ENCODE results near the gene PDGFA.

The PDGFA gene

DNA sequence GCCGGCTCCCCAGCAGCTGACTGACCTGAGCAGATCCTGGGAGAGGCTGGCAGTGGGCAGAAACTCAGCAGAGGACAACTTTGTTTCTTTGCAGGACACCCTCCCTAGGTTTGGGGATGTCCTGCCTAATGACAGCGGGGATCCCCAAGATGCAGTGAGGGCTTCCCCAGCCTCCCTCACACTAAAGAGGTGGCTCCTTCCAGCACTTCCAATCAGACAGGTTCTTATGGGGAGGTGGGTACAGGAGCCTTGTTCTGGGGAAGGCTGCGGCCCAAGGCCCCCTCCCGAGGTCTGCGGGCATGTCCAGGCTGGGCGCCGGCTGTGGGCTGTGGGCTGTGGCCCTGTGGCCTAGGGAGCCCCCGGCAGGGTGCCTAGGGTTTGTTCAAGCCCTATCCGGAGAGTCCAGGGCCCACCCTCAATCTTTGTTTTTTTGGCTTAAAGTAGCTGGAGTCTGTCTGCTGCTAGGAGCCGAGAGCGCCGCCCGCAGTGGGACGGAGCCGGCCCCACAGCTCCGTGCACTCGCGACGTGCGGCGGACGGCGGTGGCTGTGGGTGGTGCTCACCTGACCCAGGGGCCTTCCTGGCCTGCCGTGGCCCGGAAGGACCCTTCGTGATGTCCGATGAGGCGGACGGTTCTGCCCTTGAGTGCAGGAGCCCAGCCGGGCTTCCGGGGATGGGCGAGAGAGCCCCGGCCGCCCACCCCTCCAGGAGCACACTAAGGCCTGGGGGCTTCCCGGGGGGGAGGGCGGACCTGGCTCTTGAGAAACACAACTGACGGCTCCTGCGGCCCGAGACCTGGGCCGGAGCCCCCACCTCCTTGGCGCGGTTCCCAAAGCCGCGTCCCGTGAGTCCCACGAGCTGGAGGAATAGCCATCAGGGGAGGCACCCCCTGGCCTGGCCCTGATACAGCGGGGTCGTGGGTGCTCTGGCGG is 57.2 kb downstream of the PDGFA start:
- no peak for DNase-seq (ENCODE audit: low read depth in 1 of 2, low spot score in 1 of 2)

DNA sequence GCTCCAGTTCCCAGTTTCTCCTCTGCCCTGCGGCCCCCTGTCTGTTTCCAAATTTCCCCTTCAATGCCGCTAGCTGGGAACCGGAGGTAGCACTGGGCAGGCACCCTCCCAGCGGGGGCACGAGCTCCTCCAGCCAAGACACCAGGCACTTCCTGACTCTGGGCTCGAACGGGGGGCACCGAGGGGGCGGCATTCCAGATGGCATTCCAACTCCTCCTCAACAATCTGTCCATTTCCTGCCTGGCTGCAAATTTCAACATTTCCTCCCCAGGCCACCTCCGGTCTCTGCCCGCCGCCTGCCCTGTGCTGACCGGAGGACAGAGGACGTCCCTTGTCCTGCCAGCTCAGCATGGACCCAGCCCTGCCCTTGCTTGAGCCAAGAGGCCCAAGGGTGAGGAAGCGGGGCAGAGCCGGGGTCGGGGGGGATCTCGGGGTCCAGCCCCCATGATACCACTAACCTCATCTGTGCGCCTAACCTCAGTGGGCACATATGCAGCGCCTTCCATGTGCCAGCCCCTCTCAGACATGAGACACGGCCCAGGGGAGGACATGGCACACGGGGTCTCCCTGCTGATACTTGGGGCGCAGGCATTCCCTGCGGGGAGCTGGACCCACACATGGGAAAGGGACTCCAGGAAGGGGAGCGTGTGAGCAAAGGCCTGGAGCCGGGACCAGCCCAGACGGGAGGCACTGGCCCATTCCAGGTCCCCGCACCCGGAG is 58.0 kb downstream of the PDGFA start:
- no peak for DNase-seq (ENCODE audit: low read depth in 1 of 2, low spot score in 1 of 2)

DNA sequence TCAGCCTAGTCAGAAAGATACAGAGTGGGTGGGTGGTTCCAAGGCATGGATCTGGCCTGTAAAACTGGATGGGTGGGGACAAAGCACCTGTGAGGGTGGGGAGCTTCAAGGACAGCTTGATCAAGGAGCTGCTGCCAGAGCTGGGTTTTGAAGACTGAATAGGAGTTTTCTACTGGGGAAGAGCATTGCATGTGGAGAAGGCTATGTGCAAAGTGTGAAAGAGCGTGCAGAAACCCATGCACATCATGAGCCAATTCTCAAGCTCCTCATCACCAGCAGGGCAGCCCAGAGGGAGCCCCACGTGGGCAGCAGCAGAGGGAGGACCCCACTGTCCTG is 58.6 kb downstream of the PDGFA start:
- DNase-seq (ENCODE audit: low read depth in 1 of 2, low spot score in 1 of 2), result no peak

DNA sequence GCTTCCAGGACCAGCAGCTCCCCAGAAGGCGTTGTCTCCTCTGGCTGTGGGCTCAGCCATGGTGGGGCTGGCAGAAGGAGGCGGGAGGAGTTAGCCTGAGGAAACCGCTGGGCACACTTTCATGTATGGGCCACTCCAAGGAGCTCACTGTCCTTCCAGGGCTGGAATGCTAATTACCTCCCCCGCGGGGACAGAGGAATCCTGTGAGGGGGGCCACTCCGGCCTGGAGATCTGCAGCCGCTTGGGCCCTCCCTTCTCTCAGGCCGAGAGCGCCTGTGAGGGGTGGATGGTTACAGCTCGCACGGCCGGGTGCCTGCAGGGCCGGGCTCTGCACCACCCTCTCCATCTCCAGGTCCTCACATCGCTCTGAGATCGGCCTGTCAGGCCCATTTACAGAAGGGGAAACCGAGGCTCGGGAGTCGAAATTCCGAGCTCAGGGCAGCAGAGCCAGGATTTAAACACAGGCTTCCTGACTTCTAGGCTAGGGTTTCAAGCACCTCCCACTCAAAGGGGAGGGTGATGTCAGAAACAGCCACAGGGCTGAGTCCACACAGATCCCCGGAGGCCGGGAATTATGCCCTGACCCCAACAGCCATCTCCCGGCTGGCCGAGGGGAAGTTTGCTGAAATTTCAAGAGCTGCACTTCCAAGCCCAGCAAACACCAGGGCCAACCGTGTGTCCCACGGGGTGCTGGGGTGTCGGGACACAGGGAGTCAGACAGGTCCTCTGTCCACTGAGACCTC is 59.1 kb downstream of the PDGFA start:
- DNase-seq (ENCODE audit: low read depth in 1 of 2, low spot score in 1 of 2), result no peak

DNA sequence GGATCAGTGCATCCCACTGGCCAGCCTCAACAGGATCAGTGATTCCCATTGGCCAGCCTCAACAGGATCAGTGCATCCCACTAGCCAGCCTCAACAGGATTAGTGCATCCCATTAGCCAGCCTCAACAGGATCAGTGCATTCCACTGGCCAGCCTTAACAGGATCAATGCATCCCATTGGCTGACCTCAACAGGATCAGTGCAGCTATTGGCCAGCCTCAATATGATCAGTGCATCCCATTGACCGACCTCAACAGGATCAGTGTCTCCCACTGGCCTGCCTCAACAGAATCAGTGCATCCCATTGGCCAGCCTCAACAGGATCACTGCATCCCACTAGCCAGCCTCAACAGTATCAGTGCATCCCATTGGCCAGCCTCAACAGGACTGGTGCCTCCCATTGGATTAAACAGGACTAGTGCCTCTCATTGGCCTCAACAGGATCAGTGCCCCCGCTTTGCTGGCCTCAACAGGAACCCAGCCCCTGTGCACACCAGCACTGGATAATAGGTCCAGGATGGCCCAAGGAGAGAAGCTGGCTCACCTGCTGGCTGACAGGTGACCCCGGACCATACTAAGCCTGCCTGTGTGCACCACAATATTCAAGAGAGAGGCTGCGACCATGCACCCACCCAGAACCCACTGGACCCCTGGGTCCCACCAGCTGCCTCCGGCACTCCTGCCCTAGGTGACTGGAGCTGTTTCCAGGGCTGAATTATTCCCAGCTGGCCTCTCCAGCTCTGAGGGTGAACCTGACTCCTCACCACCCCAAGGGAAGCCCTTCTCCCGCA is 59.9 kb downstream of the PDGFA start:
- no peak for DNase-seq (ENCODE audit: low read depth in 1 of 2, low spot score in 1 of 2)

DNA sequence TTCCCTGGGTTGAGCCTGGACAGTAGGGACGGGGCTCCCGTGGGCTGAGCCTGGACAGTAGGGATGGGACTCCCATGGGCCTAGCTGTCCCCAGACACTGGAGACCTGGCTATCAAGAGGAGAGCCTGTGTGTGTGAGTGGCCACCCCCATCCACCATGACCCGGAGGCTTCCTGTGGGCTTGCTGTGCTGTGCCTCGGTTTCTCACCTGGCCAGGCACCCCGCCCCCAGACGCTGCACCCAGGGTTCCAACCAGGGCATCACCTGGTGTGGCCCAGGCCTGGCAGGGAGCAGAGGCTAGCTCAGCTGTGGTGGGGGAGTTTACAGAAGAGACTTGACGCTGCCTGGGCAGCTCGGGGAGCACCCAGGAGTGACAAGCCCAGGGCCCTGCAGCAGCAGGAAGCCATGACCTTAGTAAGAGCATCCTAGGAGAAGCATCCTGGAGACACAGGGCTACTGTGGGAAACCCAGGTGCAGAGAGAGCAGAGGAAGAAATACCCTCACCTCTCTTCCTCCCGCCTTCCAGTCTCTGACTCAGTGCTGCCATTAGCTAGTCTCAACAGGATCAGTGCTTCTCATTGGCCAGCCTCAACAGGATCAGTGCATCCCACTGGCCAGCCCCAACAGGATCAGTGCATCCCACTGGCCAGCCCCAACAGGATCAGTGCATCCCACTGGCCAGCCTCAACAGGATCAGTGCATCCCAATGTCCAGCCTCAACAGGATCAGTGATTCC is 61.0 kb downstream of the PDGFA start:
- DNase-seq (ENCODE audit: low read depth in 1 of 2, low spot score in 1 of 2), result no peak

DNA sequence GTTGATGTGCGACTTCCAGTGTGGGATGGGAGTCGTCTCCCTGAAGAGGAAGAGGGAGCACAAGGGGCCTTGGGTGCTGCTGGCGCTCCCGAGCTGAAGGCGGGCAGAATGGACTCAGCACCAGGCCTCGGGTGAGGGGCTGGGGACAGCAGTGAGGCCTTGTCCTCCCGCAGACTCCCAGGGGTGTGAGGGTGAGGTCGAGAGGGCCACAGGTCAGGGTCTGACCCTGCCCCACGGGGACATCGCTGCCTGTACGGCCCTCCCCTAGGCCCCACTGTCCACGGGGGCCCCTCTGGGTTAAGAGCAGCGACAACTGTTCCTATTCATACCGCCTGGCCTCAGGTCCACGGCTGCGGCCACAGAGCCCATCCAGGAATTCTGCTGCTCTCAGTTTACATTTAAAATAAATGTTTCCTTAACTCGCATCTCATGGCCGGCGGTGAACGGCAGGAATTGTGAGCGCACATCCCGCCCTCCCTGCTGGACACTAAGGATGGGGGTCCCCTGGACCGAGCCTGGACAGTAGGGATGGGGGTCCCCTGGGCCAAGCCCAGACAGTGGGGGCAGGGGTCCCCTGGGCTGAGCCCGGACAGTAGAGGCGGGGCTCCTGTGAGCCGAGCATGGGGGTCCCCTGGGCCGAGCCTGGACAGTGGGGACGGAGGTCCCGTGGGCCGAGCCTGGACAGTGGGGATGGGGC is 61.7 kb downstream of the PDGFA start:
- DNase-seq (ENCODE audit: low read depth in 1 of 2, low spot score in 1 of 2), result no peak

DNA sequence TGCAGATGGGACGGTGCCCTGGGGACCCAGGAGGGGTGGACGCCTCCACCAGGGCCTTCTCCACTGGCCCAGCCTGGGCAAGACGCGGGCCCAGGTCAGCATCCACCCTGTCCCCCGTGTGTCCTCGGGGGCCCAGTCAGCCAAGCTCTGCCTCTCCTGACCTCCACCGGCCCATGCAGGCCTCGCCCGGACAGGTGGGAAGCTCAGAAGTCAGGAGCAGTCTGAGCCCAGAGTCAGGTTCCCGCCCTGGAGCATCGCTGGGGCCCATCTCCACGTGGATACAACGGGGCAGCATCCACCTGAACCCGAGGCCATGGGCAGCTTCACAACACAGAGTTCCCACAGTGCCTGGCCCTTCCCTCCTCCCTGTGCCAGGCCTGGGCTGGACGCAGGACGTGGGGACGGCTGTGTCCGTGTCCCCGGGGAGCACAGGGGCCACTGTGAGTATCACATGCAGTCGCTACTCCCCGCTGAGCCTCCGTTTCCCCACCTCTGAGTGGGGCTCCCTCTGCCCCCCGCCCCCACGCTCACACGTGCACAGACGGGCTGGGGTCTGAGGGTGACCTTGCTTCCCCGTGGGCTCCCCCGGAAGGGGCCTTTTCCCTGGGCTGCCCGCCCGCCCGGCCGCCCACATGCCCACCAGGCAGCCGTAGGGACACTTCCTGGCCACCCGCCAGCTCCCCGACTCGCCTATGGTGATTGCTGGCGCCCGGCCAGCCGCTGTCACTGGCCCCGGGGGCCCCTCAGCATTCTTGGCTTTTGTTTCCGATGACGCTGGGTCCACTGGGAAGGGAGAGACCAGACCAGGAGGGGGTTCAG is 64.3 kb downstream of the PDGFA start:
- DNase-seq (ENCODE audit: low read depth in 1 of 2, low spot score in 1 of 2), result no peak

DNA sequence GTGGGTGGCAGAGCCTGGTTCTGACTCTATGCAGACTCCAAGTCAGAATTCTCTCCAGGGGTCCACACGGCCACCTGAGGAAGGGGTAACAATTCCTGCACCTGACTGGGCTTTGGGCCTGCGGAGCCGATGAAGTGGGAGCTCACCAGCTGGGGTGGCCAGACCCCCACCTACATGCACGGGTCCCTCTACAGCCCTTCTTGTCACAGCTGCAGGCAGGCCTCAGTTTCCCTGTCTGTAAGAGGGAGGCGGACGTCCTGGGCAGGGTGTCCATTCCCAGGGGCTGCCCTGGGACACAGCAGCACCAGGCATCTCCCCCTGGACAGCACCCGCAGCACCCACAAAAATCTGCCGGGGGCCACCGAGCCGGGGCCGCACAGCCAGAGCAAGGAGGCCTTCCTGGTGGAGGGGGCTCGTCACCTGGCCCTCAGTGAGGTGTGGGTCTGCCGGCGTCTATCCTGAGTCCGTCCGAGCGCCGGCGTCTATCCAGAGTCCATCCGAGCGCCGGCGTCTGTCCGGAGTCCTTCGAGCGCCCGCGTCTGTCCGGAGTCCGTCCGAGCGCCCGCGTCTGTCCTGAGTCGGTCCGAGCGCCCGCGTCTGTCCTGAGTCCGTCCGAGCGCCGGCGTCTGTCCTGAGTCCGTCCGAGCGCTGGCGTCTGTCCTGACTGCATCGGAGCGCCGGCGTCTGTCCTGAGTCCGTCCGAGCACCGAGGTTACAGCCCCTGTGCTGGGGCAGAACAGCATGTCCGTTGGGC is 65.1 kb downstream of the PDGFA start:
- no peak for DNase-seq (ENCODE audit: low read depth in 1 of 2, low spot score in 1 of 2)

DNA sequence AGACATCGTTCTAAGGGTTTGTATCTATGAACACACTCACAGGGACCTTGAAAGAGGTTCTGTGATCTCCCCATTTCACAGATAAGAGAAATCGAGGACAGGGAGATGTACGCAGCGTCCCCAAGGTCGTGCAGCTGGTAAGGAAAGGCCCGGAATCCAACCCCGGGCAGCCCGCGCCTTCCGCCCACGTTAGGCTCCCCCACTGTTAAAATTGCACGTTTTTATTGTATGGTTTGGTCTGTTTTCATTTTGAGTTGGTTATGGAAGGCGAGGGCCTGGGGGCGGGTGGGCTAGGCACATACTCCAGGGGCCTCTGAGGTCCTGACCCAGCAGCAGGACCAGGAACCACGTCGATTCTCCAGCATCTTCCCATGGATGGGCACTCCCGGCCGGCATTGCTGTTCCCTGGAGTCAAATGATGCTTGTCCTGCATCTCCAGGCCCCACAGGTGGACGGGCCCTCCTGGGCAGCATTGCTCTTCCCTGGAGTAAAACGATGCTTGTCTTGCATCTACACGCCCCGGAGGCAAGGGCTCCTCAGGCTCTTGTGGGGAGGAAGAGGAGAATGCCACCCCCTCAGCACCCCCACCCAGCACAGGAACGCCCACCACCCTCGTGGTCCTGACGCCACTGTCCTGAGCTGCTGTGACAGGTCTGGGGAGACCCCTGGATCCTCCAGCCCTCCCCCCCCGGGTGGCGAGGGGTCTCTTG is 65.9 kb downstream of the PDGFA start:
- no peak for DNase-seq (ENCODE audit: low read depth in 1 of 2, low spot score in 1 of 2)

DNA sequence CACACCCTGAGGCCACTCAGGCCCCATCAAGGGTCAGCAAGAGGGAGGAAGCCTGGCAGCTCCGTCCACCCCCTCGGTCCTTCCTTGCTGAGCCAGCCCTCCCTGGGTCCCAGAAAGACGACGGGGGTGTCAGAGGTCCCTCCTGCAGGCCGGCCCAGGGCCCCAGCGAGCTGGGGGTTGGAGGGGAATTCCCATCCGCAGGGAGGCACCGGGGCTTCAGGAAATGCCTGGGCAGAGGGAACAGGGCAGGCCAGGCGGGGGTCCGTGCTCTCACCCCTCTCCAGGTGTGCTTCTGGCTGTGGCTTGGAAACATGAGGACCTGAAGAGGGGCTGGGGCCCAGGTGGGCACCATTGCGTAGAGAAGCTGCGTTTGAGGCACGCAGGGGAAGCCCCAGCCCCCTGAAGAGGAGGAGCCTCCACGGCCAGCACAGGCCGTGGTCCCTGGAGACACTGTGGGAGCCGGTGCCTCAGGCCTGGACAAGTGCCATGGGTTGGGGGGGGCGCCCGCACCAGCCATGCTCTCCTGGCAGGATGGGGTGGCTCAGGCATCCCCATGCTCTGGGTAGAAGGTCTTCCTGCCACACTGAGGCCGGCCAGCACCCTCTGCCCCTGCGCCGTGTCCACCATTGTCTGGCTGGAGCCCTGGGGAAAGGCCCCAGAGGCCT is 66.7 kb downstream of the PDGFA start:
- no peak for DNase-seq (ENCODE audit: low read depth in 1 of 2, low spot score in 1 of 2)

DNA sequence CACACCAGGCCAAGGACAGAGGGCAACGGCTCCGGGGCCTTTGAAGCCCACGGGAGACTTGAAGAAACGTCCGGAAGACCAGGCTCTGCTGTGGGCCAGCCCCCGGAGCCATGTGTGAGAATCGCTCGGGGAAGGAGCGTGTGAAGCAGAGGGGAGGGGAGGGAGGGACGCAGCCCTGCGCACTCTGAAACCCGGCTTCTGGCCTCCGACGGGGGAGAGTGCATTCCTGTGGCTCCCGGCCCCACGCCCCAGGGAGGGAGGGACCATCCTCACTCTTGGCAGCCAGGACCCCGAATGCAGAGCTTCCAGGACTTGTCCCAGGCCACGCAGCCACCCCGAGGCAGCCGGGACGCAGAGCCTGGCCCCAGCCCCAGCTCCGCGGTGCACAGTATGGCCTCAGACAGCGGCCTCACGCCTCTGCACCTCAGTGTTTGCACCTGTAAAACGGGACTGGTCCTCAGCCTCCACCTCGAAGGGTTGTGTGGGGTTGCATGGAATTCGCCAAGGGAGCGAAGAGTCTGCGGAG is 67.4 kb downstream of the PDGFA start:
- DNase-seq (ENCODE audit: low read depth in 1 of 2, low spot score in 1 of 2), result no peak

DNA sequence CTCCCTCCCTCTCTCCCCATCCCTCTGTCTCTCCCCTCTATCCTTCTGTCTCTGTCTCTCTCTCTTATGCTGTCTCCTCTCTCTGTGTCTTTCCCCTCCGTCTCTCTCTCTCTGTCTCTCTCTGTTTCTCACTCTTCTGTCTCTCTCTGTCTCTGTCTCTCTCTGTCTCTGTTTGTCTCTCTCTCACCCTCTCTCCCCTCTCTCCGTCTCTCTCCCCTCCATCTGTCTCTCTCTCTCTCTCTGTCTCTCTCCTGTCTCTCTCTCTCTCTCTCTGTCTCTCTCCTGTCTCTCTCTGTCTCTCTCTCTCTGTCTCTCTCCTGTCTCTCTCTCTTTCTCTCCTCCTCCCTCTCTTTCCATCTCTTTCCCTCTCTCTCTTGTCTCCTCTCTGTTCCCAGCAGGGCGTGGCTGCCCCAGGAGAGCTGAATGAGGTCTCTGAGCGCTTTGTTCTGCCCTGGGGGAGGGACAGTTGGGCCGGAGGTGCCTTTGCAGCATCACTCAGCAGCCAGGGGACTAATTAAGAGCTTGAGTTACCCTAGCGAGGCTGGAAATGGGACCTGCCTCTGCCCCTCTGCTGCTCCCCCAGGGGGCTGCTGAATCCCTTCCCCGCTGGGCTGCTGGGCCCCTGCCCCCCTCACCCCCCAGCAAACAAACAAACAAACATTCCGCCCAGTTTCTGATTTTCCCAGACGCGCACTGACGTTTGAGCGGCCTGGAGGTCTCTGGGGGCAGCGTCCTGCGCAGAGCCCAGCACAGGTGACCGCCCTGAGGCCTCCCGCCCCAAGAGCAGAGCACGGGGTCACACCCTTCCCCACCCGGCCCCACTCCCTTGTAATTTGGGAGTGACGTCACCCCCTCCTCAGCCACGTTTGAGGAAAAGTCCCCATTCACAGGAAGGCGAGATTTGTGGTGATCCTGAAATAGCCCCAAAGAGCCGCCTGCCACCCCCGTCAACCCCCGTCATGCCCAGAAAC is 68.1 kb downstream of the PDGFA start:
- DNase-seq (ENCODE audit: low read depth in 1 of 2, low spot score in 1 of 2), result no peak

DNA sequence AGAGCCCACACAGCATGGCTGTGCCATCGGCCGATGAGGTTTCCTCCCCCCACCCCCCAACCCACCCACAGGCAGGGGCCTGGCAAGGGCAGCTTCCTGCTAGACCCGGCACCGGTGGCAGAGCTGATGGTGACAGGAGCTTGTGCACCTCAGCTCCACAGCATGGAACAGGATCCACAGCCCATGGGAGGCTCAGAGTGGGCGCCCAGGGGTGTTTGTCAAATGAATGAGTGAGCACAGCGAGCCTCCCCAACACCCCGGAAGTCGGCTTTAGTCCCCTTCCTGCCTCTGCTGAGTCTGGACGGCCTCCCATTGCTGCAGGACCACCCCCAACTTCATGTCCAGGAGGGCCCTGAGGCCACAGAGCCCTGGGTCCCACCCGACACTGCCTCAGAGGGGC is 68.9 kb downstream of the PDGFA start:
- DNase-seq (ENCODE audit: low read depth in 1 of 2, low spot score in 1 of 2), result no peak

DNA sequence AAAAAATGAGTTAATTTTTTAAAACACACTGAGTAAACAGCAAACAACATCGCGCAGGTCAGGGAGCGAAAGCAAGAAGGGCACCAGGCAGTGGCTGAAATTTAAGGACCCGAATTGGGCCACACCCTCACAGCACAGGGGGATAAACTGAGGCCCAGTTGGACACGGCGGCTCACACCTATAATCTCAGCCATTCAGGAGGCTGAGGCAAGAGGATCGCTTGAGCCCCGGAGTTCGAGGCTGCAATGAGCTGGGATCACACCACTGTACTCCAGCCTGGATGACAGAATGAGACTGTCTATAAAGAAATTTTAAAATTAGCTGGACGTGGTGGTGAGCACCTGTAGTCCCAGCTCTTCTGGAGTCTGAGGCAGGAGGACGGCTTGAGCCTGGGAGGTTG is 69.6 kb downstream of the PDGFA start:
- DNase-seq (ENCODE audit: low read depth in 1 of 2, low spot score in 1 of 2), result no peak

Data from activated T-helper 1 cell treated with anti-CD3 and anti-CD28 coated beads, Interleukin-2, amount 50 U/mL, for 16 hours (primary cell).